Measurements from ENCODE around the gene ADGRL4. TPM values are rescaled to one million over a fixed set of nuclear protein-coding genes. Genes with fewer than 3 reads are reported as not detected.
"Not testable (repeated sequence)": the region's sequence is repeated elsewhere in the genome, so short reads cannot be mapped to it uniquely, and the experiment has no call there.

ADGRL4 gene
- total and polyA plus RNA-seq, 2 donors (not counting 1 experiment from before 2014, with no cell fraction given) = 3.8 to 5.0 TPM

DNA sequence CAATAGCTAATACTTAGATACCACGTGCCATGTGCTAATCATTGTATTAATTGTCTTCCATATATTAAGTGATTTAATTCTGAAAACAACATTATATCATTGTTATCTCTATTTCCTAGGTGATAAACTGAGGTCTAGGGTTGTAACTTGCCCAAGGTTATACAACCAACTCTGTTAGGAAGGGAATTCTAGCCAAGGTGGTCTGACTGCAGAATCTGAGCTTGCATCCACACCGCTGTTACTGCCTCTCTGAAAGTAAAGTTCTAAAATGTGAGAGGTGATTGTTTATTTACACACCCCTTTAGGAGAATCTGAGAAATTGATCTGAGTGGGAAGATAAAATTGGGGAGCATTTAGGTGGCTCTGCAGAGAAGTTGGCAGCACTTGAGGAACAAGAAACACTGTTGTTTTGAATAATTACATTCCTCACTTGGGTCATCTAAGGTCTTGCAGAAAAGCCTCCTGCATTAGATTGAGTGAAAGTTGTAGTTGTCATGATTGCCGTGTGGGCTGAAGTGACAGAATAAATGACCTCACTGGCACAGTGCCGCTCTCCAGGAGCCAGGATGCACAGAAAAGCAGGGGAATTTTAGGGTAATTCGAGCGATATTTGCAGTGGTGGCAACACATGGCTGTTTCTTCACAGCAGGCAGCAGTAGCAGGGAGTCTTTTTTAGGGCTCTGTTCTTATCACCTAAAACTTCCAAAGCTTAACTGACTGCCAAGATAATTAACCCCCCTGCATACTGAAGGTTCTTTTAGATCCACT is 121.7 kb downstream of the ADGRL4 start:
- H3K4me3 ChIP-seq (replicated peaks in 1 of 4; ENCODE audit: control extremely low read depth in 1 of 4, insufficient read depth in 1 of 4, low read depth in 3 of 4, low read length in 4 of 4) = no peak overlapping the region
- no peaks in the 10 kb centered on the region for H3K36me3 ChIP-seq (ENCODE audit: control insufficient read depth, insufficient read depth, low read length)
- no peak overlapping the region for H3K9ac ChIP-seq (ENCODE audit: insufficient read depth, low read length)
- no peak overlapping the region for H2AFZ ChIP-seq (ENCODE audit: low read length)
- TF ChIP-seq EZH2 (IDR thresholded peaks at IDR 0.05; ENCODE audit: low read length, missing control alignments) = no peak
- TF ChIP-seq, protein P1, sequence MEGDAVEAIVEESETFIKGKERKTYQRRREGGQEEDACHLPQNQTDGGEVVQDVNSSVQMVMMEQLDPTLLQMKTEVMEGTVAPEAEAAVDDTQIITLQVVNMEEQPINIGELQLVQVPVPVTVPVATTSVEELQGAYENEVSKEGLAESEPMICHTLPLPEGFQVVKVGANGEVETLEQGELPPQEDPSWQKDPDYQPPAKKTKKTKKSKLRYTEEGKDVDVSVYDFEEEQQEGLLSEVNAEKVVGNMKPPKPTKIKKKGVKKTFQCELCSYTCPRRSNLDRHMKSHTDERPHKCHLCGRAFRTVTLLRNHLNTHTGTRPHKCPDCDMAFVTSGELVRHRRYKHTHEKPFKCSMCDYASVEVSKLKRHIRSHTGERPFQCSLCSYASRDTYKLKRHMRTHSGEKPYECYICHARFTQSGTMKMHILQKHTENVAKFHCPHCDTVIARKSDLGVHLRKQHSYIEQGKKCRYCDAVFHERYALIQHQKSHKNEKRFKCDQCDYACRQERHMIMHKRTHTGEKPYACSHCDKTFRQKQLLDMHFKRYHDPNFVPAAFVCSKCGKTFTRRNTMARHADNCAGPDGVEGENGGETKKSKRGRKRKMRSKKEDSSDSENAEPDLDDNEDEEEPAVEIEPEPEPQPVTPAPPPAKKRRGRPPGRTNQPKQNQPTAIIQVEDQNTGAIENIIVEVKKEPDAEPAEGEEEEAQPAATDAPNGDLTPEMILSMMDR (conservative IDR thresholded peaks at IDR 0.05 in 1 of 2, IDR thresholded peaks at IDR 0.05 in 1 of 2; ENCODE audit: low read depth in 1 of 2, low read length in 2 of 2) = no peak
- no peaks in the 10 kb centered on the region for H3K27me3 ChIP-seq (ENCODE audit: control insufficient read depth, insufficient read depth, low read length)
- H4K20me1 ChIP-seq (ENCODE audit: control insufficient read depth, extremely low read depth, insufficient read depth, low read length) = no peaks in the 10 kb centered on the region
- no peaks in the 10 kb centered on the region for H3K79me2 ChIP-seq (ENCODE audit: control insufficient read depth, insufficient read depth, low read length)
- no peak overlapping the region for H3K4me2 ChIP-seq (ENCODE audit: extremely low read depth, insufficient read depth, low read length)
- H3K4me1 ChIP-seq (ENCODE audit: control insufficient read depth, extremely low read depth, insufficient read depth, low read length) = no peaks in the 10 kb centered on the region
- H3K9me3 ChIP-seq (ENCODE audit: control insufficient read depth, insufficient read depth, low read depth, low read length) = no peaks in the 10 kb centered on the region
- DNase-seq (ENCODE audit: low read depth in 2 of 2) = peak; percentile 11 to 49
- H3K27ac ChIP-seq (ENCODE audit: insufficient read depth, low read length) = no peak overlapping the region

DNA sequence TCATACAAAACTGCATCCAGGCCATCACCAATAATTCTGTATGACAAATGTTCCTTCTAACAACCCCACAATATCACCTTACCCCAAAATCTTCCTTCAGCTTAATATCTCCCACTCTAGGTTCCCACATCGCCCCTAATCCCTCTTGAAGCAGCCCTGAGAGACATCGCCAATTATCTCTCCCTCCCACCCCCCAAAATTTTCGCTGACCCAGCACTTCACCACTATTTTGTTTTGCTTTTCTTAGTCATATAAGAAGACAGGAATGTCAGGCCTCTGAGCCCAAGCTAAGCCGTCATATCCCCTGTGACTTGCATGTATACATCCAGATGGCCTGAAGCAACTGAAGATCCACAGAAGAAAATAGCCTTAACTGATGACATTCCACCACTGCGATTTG is 126.3 kb downstream of the ADGRL4 start:
- no peaks in the 10 kb centered on the region for H3K9me3 ChIP-seq (ENCODE audit: control insufficient read depth, insufficient read depth, low read depth, low read length)
- H3K9ac ChIP-seq (ENCODE audit: insufficient read depth, low read length) = no peak overlapping the region
- H3K4me3 ChIP-seq (replicated peaks in 1 of 4; ENCODE audit: control extremely low read depth in 1 of 4, insufficient read depth in 1 of 4, low read depth in 3 of 4, low read length in 4 of 4) = no peak overlapping the region
- H3K4me2 ChIP-seq (ENCODE audit: extremely low read depth, insufficient read depth, low read length) = no peak overlapping the region
- H4K20me1 ChIP-seq (ENCODE audit: control insufficient read depth, extremely low read depth, insufficient read depth, low read length) = no peaks in the 10 kb centered on the region
- H3K27me3 ChIP-seq (ENCODE audit: control insufficient read depth, insufficient read depth, low read length) = no peaks in the 10 kb centered on the region
- H3K36me3 ChIP-seq (ENCODE audit: control insufficient read depth, insufficient read depth, low read length) = no peaks in the 10 kb centered on the region
- TF ChIP-seq, protein P1 (conservative IDR thresholded peaks at IDR 0.05 in 1 of 2, IDR thresholded peaks at IDR 0.05 in 1 of 2; ENCODE audit: low read depth in 1 of 2, low read length in 2 of 2) = no peak
- no peak for TF ChIP-seq EZH2 (IDR thresholded peaks at IDR 0.05; ENCODE audit: low read length, missing control alignments)
- no peak overlapping the region for H2AFZ ChIP-seq (ENCODE audit: low read length)
- no peaks in the 10 kb centered on the region for H3K79me2 ChIP-seq (ENCODE audit: control insufficient read depth, insufficient read depth, low read length)
- no peaks in the 10 kb centered on the region for H3K4me1 ChIP-seq (ENCODE audit: control insufficient read depth, extremely low read depth, insufficient read depth, low read length)
- no peak for DNase-seq (ENCODE audit: low read depth in 2 of 2)
- H3K27ac ChIP-seq (ENCODE audit: insufficient read depth, low read length) = no peak overlapping the region

DNA sequence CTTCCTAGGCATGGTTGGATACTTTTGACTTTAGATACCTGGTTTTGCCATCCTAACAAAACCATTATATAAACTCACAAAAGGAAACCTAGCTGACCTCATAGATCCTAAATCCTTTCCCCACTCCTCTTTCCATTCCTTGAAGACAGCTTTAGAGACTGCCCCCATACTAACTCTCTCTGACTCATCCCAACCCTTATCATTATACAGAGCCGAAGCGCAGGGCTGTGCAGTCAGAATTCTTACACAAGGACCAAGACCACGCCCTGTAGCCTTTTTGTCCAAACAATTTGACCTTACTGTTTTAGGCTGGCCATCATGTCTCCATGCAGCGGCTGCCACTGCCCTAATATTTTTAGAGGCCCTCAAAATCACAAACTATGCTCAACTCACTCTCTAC is 130.5 kb downstream of the ADGRL4 start:
- not testable (repeated sequence) for H3K36me3 ChIP-seq (ENCODE audit: control insufficient read depth, insufficient read depth, low read length); H4K20me1 ChIP-seq (ENCODE audit: control insufficient read depth, extremely low read depth, insufficient read depth, low read length); H3K79me2 ChIP-seq (ENCODE audit: control insufficient read depth, insufficient read depth, low read length); H3K4me2 ChIP-seq (ENCODE audit: extremely low read depth, insufficient read depth, low read length); H3K9me3 ChIP-seq (ENCODE audit: control insufficient read depth, insufficient read depth, low read depth, low read length); H3K4me1 ChIP-seq (ENCODE audit: control insufficient read depth, extremely low read depth, insufficient read depth, low read length); H3K4me3 ChIP-seq (replicated peaks in 1 of 4; ENCODE audit: control extremely low read depth in 1 of 4, insufficient read depth in 1 of 4, low read depth in 3 of 4, low read length in 4 of 4); H3K27me3 ChIP-seq (ENCODE audit: control insufficient read depth, insufficient read depth, low read length); H2AFZ ChIP-seq (ENCODE audit: low read length); H3K27ac ChIP-seq (ENCODE audit: insufficient read depth, low read length); H3K9ac ChIP-seq (ENCODE audit: insufficient read depth, low read length)
- peak in 1 of 2 donors; percentile 17 for DNase-seq (ENCODE audit: low read depth in 2 of 2)

DNA sequence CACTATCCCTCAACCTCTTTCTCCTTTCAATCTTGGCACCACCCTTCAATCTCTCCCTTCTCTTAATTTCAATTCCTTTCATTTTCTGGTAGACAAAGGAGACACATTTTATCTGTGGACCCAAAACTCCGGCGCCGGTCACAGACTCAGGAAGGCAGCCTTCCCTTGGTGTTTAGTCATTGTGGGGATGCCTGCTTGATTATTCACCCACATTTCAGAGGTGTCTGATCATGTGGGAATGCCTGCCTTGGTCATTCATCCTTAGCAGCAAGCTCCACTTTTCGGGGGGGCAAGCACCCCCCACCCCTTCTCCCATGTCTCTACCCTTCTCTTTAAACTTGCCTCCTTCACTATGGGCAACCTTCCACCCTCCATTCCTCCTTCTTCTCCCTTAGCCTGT is 133.7 kb downstream of the ADGRL4 start:
- H3K36me3 ChIP-seq (ENCODE audit: control insufficient read depth, insufficient read depth, low read length); H3K9me3 ChIP-seq (ENCODE audit: control insufficient read depth, insufficient read depth, low read depth, low read length); H3K4me1 ChIP-seq (ENCODE audit: control insufficient read depth, extremely low read depth, insufficient read depth, low read length); H3K9ac ChIP-seq (ENCODE audit: insufficient read depth, low read length); H3K4me3 ChIP-seq (replicated peaks in 1 of 4; ENCODE audit: control extremely low read depth in 1 of 4, insufficient read depth in 1 of 4, low read depth in 3 of 4, low read length in 4 of 4); H3K27ac ChIP-seq (ENCODE audit: insufficient read depth, low read length); H3K4me2 ChIP-seq (ENCODE audit: extremely low read depth, insufficient read depth, low read length); H3K79me2 ChIP-seq (ENCODE audit: control insufficient read depth, insufficient read depth, low read length); H2AFZ ChIP-seq (ENCODE audit: low read length); H4K20me1 ChIP-seq (ENCODE audit: control insufficient read depth, extremely low read depth, insufficient read depth, low read length); H3K27me3 ChIP-seq (ENCODE audit: control insufficient read depth, insufficient read depth, low read length): not testable (repeated sequence)
- peak in 1 of 2 donors; percentile 81 for DNase-seq (ENCODE audit: low read depth in 2 of 2)

Measured in fibroblast of lung (primary cell).